ENCODE measurements around the gene RNF43. TPM values are rescaled to one million over a fixed set of nuclear protein-coding genes. Genes with fewer than 3 reads are reported as not detected.

The RNF43 gene
- total RNA-seq, 1 experiment from 2014 or later: 0.42 TPM

DNA sequence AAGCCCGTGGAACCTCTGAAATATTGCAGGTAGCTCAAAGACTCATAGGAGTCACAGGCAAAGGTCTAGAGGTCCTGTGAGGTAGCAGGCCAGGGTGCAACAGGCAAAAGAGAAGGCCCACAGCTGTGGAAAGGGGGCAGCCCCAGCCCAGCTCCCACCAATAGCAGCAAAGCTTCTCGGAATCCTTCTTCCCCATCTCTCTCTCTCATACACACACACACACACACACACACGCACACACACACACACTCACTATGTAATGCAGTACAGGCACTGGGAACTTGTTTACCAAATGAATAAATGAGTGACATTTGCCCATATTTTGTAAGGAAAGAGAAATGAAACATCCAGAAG is 48.5 kb downstream of the RNF43 start:
- no peaks in the 10 kb centered on the region; a peak in 1 of 7 replicates for H3K36me3 Mint-ChIP-seq (ENCODE audit: insufficient read depth in 1 of 3, low read depth in 3 of 3)
- Histone ChIP-seq H3K23ac (ENCODE audit: insufficient read length, low read depth, low read length) (no peak overlapping the region), H4K5ac (ENCODE audit: insufficient read length, low read depth, low read length) (no peak overlapping the region), H3K27ac (ENCODE audit: insufficient read length, low read depth, low read length) (no peak overlapping the region), H3K4me1 (ENCODE audit: insufficient read depth, low read length) (no peaks in the 10 kb centered on the region), H3K4ac (ENCODE audit: low read depth, low read length) (no peak overlapping the region), H2AK5ac (ENCODE audit: insufficient read length, low read length) (no peak overlapping the region), H4K91ac (ENCODE audit: insufficient read length, low read depth, low read length) (no peak overlapping the region), H2BK12ac (ENCODE audit: insufficient read length, low read depth, low read length) (no peak overlapping the region), H2BK20ac (ENCODE audit: low read depth, low read length, poor library complexity, severe bottlenecking) (no peak overlapping the region), H3K79me2 (ENCODE audit: insufficient read depth, low read length) (no peaks in the 10 kb centered on the region), H2BK5ac (ENCODE audit: insufficient read length, low read length) (no peak overlapping the region), H4K20me1 (ENCODE audit: control insufficient read depth, insufficient read depth, insufficient read length) (no peaks in the 10 kb centered on the region), H3K4me2 (ENCODE audit: insufficient read depth, insufficient read length, low read length) (no peak overlapping the region), H3K79me1 (ENCODE audit: insufficient read depth, low read depth, low read length, poor library complexity, severe bottlenecking) (no peaks in the 10 kb centered on the region), H3K27me3 (ENCODE audit: insufficient read depth, low read length) (no peaks in the 10 kb centered on the region), H3K14ac (ENCODE audit: insufficient read depth, low read length) (no peak overlapping the region), H2BK120ac (ENCODE audit: low read depth, low read length, poor library complexity, severe bottlenecking) (no peak overlapping the region), H2AFZ (ENCODE audit: low read length) (no peak overlapping the region), H3K9ac (ENCODE audit: extremely low read depth, insufficient read length, low read length) (no peak overlapping the region), H3T11ph (ENCODE audit: low read length) (no peak overlapping the region), H2BK15ac (ENCODE audit: low read depth, low read length) (no peak overlapping the region), H4K8ac (replicated peaks; ENCODE audit: insufficient read length, low read depth, low read length) (no peak overlapping the region), H3K9me3 (ENCODE audit: control insufficient read depth, low read depth, low read length) (no peaks in the 10 kb centered on the region), H3K23me2 (ENCODE audit: insufficient read length, low read depth, low read length, poor library complexity, severe bottlenecking) (no peaks in the 10 kb centered on the region), H3K56ac (ENCODE audit: insufficient read length, low read depth, low read length) (no peak overlapping the region), H3K18ac (ENCODE audit: insufficient read length, low read depth, low read length) (no peak overlapping the region)
- H3K27me3 Mint-ChIP-seq (ENCODE audit: low read depth): no peaks in the 10 kb centered on the region; the same call in 1 of the 2 replicates
- H3K4me1 Mint-ChIP-seq: peaks cover 12 to 13% of the 10 kb centered on the region in 2 experiments
- H3K9me3 Mint-ChIP-seq: no peaks in the 10 kb centered on the region
- no peak for DNase-seq
- no peak overlapping the region for H3K27ac Mint-ChIP-seq
- no peak overlapping the region; a peak in 1 of 5 replicates for H3K4me3 Mint-ChIP-seq
- no CpG with 5 or more reads among the region's 3 CpGs for WGBS (ENCODE audit: extremely low coverage, insufficient read length, low lambda C conversion rate)
- TF ChIP-seq, protein P1, sequence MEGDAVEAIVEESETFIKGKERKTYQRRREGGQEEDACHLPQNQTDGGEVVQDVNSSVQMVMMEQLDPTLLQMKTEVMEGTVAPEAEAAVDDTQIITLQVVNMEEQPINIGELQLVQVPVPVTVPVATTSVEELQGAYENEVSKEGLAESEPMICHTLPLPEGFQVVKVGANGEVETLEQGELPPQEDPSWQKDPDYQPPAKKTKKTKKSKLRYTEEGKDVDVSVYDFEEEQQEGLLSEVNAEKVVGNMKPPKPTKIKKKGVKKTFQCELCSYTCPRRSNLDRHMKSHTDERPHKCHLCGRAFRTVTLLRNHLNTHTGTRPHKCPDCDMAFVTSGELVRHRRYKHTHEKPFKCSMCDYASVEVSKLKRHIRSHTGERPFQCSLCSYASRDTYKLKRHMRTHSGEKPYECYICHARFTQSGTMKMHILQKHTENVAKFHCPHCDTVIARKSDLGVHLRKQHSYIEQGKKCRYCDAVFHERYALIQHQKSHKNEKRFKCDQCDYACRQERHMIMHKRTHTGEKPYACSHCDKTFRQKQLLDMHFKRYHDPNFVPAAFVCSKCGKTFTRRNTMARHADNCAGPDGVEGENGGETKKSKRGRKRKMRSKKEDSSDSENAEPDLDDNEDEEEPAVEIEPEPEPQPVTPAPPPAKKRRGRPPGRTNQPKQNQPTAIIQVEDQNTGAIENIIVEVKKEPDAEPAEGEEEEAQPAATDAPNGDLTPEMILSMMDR (conservative IDR thresholded peaks at IDR 0.05): no peak

Other genes starting within 250 kb of the RNF43 start
- gene EPX, start 224.8 kb downstream of the RNF43 start, total RNA-seq (2021): not detected in 2 replicates
- 21.3 and 24.8 TPM in 2 replicates for gene MKS1, start 198.3 kb downstream of the RNF43 start, total RNA-seq (2021)
- 0.11 and 0.17 TPM in 2 replicates for gene LPO, start 178.9 kb downstream of the RNF43 start, total RNA-seq (2021)
- gene MPO, start 136.6 kb downstream of the RNF43 start, total RNA-seq (2021): not detected in 2 replicates
- gene TSPOAP1, start 88.7 kb downstream of the RNF43 start, total RNA-seq (2021): 17.3 and 19.0 TPM in 2 replicates
- 107 and 109 TPM in 2 replicates for gene SUPT4H1, start 65.3 kb downstream of the RNF43 start, total RNA-seq (2021)
- not detected in 2 replicates for gene HSF5, start 70.9 kb upstream of the RNF43 start, total RNA-seq (2021)
- 20.7 and 31.2 TPM in 2 replicates for gene MTMR4, start 97.1 kb upstream of the RNF43 start, total RNA-seq (2021)